Stimulated activated CD8-positive, alpha-beta memory T cell treated with anti-CD3 and anti-CD28 coated beads, Interleukin-12 subunit alpha, Interleukin-12 subunit beta, amount 100 ng/mL, for 1 hour (primary cell): ENCODE data around the gene DENND5A.

ENCODE experiments used
- DNase-seq: peaks from one replicate; pipeline ENCODE4 v3.0.0-alpha.2; 2020; ENCODE audit warnings: low read depth

The DENND5A gene

DNA sequence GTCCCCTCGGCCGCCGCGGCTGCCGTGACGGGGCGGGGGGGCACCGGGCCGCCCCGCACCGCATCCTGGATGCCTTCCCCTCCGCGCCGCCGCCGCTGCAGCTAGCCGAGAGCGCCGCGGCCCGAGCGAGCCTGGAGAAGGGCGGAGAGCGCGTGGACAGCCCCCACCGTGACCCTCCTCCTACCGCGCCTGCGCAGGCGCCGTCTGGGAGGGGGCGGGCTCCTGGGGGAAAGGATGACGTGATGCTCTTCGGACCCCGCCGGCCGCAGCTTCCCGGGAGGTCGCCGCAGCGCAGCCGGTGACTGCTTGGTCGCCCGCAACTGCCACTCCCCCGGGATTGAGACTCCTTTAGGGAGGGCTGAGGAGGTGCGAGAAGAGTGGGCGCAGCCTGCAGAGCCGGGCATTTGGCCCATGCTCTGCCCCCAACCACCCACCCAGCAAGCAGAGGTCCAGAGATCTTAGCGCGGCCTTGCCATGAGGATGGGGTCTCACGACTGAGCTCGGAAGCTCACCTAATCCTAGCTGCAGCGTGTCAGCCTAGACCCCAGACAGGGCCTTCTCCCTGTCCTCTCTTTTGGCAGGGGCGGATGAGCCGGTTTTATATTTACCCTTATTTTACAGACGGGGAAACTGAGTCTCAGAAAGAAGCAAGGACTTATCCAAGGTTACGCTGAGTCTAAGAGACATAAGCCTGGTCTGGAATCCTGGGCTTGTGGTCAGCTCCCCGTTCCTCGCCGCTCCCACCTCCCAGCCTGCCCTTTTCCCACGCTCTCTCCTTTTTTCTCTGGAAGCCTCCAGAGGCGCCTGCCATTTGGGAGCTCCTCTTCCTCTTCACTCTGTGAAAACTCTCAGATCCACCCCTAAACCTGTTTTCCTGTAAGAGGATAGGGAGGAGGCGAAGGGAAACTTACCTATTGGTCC, at the start of gene DENND5A:
Gene DENND5A, minus strand, starts transcription at position 140 of the 921 bp plus-strand sequence. CDS start 281 bp downstream, outside the sequence.
- DNase-seq = peak; percentile 37

GRCh38 chr11:9314291-9315077, 49.3 kb upstream of the DENND5A start, which contains the start of gene TMEM41B:
TMEM41B (minus strand) TSS chr11:9314593; CDS start chr11:9314441, 152 bp downstream.
- peak; percentile 98 for DNase-seq

- DNase-seq = peak; percentile 4
Observed at GRCh38 chr11:9313648-9314290, 48.6 kb upstream of the DENND5A start.

GRCh38 chr11:9310485-9311090, 45.4 kb upstream of the DENND5A start:
- no peak for DNase-seq

DNA sequence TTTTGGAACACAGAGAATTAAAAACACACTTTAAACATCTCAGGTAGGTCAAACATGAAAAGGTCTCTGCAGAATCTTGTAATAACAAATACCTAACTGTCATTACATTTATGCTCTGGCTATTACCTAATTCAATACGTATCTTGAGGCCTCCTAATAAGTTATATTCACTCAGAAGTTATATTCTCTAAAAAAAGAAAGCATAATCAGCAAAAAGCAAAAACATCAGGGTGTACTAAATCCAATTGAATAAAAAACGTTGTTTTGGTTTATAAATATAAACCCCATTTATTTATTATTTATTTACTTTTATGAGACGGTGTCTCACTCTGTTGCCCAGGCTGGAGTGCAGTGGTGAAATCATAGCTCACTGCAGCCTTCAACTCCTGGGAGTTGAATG, 39.0 kb upstream of the DENND5A start:
- DNase-seq = no peak

DNA sequence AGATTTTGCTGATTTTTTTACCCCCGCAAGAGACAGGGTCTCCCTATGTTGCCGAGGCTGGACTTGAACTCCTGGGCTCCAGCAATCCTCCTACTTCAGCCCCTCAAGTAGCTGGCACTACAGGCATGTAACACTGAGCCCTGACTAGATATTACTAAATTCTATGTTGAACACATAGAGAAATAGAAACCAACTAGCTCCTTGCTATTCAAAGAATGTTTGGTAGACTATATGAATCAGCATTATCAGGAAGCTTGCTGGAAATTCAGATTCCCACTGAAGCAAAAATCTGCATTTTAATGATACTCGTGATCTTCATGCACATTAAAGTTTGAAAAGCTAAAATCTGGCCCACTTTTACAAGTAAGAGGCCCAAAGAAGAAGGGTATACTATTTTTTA, 37.3 kb upstream of the DENND5A start:
- DNase-seq = no peak

- no peak for DNase-seq
Observed at GRCh38 chr11:9301720-9302119, 36.6 kb upstream of the DENND5A start.

- no peak for DNase-seq
Observed at GRCh38 chr11:9293646-9294045, 28.5 kb upstream of the DENND5A start.

- DNase-seq = no peak
Observed at GRCh38 chr11:9285850-9286587, 20.9 kb upstream of the DENND5A start.

DNA sequence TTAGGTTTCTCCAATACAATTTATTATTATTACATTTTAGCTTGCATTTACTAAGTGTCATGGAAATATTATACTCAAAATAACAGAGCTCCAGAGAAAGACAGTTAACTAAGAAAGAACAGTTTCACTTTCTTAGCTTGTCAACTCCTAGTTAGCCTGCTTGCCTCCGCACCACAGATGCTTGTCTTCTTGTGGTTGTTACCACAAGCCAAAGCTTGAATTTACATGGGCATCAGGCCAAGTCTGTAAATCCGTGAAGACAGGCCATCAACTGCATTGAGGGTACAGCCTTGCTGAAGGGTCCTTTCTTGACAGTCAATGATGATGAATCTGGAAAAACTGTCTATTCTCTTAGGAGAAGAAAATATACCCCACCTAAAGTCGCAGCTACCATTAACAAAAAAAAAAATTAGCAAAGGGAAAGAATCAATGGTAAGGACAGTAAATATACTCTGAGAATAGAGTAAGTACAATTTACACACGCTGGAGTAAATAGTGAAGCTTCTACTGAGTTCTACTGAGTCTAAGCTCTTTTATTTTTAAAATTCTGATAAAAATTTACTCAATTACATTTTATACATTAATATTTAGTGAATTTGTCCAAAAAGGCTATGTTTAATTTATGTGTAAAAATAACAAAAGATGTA, 15.6 kb upstream of the DENND5A start:
- peak; percentile 30 for DNase-seq

GRCh38 chr11:9277176-9277575, 12.0 kb upstream of the DENND5A start:
- DNase-seq = no peak

DNA sequence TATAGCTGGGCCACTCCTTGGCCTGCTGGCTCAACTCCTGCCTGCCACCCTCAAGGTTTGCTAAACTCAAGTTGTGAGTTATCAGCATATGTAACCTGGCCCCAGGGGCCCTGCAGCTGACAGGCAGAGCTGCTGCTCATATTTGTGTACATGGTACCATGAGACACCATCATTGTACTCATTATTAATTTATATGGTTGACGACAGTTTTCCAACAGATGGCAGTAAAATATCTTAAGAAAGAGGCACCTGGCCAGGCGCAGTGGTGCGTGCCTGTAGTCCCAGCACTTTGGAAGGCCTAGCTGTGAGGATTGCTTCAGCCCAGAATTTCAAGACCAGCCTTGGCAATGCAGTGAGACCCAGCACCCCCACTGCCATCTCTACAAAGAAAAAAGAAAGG, 11.4 kb upstream of the DENND5A start:
- DNase-seq = no peak

DNA sequence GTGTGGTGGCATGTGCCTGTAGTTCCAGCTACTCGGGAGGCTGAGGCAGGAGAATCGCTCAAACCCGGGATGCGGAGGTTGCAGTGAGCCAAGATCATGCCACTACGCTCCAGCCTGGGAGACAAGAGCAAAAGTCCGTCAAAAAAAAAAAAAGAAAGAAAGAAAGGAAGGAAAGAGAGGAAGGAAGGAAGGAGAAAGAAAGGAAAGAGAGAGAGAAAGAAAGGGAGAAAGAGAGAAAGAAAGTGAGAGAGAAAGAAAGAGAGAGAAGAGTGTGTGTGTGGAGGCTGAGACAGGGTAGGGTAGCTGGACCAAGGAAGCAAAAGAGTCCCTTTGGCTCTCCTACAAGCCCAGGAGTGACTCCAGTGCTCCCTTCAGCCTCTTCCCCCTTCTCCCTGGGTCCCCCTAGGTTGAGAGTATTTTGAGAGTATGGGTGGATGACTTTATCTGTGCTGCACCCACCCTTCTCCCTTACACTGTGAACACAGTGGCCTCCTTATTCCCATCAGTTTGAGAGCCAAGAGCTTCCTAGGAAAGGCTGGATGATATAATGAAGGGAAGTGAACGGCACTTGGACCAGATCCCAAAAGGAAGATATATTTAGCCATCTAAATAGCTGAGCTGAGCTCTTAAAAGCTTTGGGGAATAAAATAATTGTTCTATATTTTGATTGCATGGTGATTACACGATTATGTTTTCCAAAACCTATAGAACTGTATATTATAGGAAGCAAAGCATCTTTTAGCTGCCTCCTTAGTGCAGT, 9.5 kb upstream of the DENND5A start:
- no peak for DNase-seq

DNA sequence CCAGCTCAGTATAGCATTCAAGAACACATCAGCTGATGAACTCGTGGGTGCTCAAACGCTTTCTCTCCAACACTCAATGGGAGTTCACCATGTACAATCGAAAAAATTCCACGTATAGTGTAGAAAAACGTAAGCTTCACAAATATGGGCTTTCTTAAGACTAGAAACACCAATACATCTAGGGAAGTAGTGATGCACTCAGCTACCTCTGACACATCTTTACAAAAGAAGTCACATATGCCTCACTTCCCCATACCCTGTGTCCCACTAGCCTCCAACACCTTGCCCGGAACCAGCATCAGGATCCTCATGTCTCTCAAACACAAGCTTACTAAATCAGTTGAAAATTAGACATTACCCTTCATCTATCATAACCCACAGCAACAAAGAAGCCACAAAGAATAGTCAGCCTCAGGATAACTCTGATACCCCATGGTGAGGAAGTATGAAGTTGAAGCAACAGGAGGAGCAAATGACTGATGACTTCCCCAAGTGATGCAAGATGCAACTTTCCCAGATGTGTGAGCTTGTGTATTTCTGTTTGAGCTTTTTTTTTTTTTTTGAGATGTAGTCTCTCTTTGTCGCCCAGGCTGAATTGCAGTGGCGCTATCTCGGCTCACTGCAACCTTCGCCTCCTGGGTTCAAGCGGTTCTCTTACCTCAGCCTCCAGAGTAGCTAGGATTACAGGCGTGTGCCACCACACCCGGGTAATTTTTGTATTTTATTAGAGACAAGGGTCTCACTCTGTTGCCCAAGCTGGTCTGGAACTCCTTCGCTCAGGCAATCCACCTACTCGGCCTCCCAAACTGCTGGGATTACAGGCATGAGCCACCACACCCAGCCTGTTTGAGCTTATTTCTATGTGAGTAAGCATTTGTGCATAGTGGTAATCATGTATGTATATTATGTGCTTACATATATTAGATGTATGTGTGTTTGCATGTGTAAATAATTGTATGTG, 8.5 kb upstream of the DENND5A start:
- DNase-seq = no peak

DNA sequence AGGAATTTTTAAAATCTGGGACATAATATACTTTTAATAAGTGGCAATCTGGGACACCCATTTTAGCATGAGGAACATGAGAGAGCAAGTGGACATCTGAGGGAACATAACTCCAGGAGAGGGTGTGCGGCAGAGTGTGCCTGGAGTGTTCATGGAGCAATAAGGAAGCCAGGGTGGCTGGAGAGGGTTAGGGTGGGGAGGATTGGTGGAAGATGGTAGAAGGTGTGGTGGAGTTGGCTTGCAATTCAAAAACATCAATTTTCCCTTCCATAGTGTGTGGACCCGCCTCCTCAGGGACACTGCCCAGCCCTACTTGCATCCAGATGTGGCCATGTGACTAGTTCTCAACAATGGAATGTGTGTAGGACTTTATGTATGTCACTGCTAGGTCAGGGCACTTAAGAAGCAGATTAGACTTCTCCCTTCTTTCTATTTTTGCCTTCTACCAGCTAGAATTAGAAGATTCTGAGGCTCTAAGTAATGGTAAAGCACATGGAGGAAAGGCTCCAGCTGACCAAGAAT, 4.4 kb upstream of the DENND5A start:
- DNase-seq = no peak

- no peak for DNase-seq
Observed at GRCh38 chr11:9267680-9268079, 2.5 kb upstream of the DENND5A start.

- DNase-seq = no peak
Observed at GRCh38 chr11:9266926-9267325, 1.8 kb upstream of the DENND5A start.

DNA sequence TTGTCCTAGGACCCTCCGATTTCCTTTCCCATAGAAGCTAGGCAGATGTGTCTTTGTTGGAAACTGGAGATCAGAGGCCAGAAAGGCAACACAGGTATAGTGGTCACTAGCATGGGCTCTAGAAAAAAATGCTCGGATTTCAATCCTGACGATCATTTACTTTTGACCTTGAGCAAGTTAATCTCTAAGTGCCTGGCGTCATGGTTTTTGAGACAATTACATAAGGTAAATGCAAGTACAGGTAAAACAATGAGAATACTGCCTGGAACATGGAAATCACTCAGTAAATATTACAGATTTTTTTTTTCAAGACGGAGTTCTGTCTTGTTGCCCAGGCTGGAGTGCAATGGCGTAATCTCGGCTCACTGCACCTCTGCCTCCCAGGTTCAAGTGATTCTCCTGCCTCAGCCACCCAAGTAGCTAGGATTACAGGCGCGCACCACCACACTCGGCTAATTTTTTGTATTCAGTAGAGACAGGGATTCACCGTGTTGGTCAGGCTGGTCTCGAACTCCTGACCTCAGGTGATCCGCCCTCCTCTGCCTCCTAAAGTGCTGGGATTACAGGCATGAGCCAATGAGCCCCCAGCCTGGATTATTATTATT, 1.1 kb upstream of the DENND5A start:
- DNase-seq = no peak
